ENCODE measurements around the gene LRFN4. TPM values are rescaled to one million over a fixed set of nuclear protein-coding genes. Genes with fewer than 3 reads are reported as not detected.
"Not testable (repeated sequence)": the region's sequence is repeated elsewhere in the genome, so short reads cannot be mapped to it uniquely, and the experiment has no call there.

Gene LRFN4
- total RNA-seq, 6 experiments from 2014 or later = 0.48 to 4.7 (median 1.1) TPM

GRCh38 chr11:66823700-66824099 lies 33.2 kb upstream of the LRFN4 start:
- intact Hi-C loops (cut with DNase I) = no loop called here
- no peak overlapping the region for H3K27ac ChIP-seq
- no peaks in the 10 kb centered on the region for H3K36me3 ChIP-seq
- no peak for DNase-seq
- H3K9me3 ChIP-seq = no peaks in the 10 kb centered on the region
- no peaks in the 10 kb centered on the region for H3K4me1 ChIP-seq
- H3K4me3 ChIP-seq = no peak overlapping the region
- WGBS (ENCODE audit: insufficient coverage, low coverage, low lambda C conversion rate, missing lambda C conversion rate) = 89% methylated on average over 3 of the region's 4 CpGs
- TF ChIP-seq, protein P1, sequence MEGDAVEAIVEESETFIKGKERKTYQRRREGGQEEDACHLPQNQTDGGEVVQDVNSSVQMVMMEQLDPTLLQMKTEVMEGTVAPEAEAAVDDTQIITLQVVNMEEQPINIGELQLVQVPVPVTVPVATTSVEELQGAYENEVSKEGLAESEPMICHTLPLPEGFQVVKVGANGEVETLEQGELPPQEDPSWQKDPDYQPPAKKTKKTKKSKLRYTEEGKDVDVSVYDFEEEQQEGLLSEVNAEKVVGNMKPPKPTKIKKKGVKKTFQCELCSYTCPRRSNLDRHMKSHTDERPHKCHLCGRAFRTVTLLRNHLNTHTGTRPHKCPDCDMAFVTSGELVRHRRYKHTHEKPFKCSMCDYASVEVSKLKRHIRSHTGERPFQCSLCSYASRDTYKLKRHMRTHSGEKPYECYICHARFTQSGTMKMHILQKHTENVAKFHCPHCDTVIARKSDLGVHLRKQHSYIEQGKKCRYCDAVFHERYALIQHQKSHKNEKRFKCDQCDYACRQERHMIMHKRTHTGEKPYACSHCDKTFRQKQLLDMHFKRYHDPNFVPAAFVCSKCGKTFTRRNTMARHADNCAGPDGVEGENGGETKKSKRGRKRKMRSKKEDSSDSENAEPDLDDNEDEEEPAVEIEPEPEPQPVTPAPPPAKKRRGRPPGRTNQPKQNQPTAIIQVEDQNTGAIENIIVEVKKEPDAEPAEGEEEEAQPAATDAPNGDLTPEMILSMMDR (IDR thresholded peaks at IDR 0.05) = no peak
- TF ChIP-seq POLR2A (IDR thresholded peaks at IDR 0.05) = no peak
- H3K27me3 ChIP-seq = no peaks in the 10 kb centered on the region
- no peak for ATAC-seq

DNA sequence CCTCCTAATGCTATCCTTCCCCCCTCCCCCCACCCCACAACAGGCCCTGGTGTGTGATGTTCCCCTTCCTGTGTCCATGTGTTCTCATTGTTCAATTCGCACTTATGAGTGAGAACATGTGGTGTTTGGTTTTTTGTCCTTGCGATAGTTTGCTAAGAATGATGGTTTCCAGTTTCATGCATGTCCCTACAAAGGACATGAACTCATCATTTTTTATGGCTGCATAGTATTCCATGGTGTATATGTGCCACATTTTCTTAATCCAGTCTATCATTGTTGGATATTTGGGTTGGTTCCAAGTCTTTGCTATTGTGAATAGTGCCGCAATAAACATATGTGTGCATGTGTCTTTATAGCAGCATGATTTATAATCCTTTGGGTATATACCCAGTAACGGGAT lies 32.3 kb upstream of the LRFN4 start:
- 93% methylated on average over 3 of the region's 4 CpGs for WGBS (ENCODE audit: insufficient coverage, low coverage, low lambda C conversion rate, missing lambda C conversion rate)
- H3K4me1 ChIP-seq; H3K9me3 ChIP-seq; H3K36me3 ChIP-seq; ATAC-seq; H3K27ac ChIP-seq; H3K27me3 ChIP-seq; intact Hi-C loops (cut with DNase I); DNase-seq; H3K4me3 ChIP-seq: not testable (repeated sequence)

GRCh38 chr11:66834539-66834845 lies 22.4 kb upstream of the LRFN4 start:
- ATAC-seq = peak in 1 of 4 donors; percentile 6
- no peaks in the 10 kb centered on the region for H3K36me3 ChIP-seq
- WGBS (ENCODE audit: insufficient coverage, low coverage, low lambda C conversion rate, missing lambda C conversion rate) = 54% methylated on average over 4 of the region's 4 CpGs
- intact Hi-C loops (cut with DNase I) = loop anchor here (2.0 to 5.0 kb wide), 2 partner anchors 140 to 142 kb away; no protein-coding TSS in a partner anchor
- TF ChIP-seq, protein P1 (IDR thresholded peaks at IDR 0.05) = no peak
- no peak for TF ChIP-seq POLR2A (IDR thresholded peaks at IDR 0.05)
- no peaks in the 10 kb centered on the region for H3K9me3 ChIP-seq
- no peak overlapping the region for H3K4me3 ChIP-seq
- no peaks in the 10 kb centered on the region for H3K4me1 ChIP-seq
- no peak for DNase-seq
- H3K27me3 ChIP-seq = no peaks in the 10 kb centered on the region
- no peak overlapping the region for H3K27ac ChIP-seq

- Histone ChIP-seq H3K4me3 (no peak overlapping the region), H3K9me3 (no peaks in the 10 kb centered on the region), H3K36me3 (no peaks in the 10 kb centered on the region), H3K4me1 (no peaks in the 10 kb centered on the region), H3K27ac (no peak overlapping the region), H3K27me3 (no peaks in the 10 kb centered on the region)
- 80% methylated on average over 5 of the region's 5 CpGs for whole genome bisulfite sequencing (ENCODE audit: insufficient coverage, low coverage, low lambda C conversion rate, missing lambda C conversion rate)
- TF ChIP-seq POLR2A (IDR thresholded peaks at IDR 0.05) = no peak
- TF ChIP-seq, protein P1 (IDR thresholded peaks at IDR 0.05) = no peak
- ATAC-seq (no peak), DNase-seq (no peak)
- intact Hi-C loops (cut with DNase I) = loop anchor here (2.0 to 5.0 kb wide), 2 partner anchors 140 to 143 kb away; no protein-coding TSS in a partner anchor
These were observed 21.9 kb upstream of the LRFN4 start for GRCh38 chr11:66834943-66835342.

DNA sequence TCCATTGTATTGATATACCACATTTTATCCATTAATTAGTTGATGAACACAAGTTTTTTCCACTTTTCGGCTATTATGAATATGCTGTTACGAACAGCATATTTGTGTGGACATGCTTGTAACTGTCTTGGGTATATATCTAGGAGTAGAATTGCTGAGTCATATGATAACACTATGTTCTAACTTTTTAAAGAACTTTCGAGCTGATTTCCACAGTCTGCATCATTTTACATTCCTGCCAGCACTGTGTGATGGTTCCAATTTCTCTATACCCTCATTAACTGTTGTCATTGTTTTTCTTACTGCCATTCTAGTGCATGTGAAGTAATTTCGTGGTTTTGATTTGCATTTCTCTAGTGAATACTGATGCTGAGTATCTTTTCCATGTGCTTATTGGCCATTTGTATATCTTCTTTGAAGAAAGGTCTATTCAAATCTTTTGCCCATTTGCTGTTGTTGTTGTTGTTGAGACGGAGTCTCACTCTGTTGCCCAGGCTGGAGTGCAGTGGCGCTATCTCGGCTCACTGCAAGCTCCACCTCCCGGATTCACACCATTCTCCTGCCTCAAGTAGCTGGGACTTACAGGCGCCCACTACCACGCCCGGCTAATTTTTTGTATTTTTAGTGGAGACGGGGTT lies 21.0 kb upstream of the LRFN4 start:
- intact Hi-C loops (cut with DNase I) = loop anchor here in 1 of 2 donors (2.0 kb wide), 1 partner anchor 141 kb away; no protein-coding TSS in a partner anchor
- Histone ChIP-seq H3K4me3 (no peak overlapping the region), H3K4me1 (no peaks in the 10 kb centered on the region), H3K9me3 (no peaks in the 10 kb centered on the region), H3K27me3 (no peaks in the 10 kb centered on the region), H3K27ac (no peak overlapping the region), H3K36me3 (no peaks in the 10 kb centered on the region)
- TF ChIP-seq POLR2A (IDR thresholded peaks at IDR 0.05) = no peak
- TF ChIP-seq, protein P1 (IDR thresholded peaks at IDR 0.05) = no peak
- DNase-seq = no peak
- WGBS (ENCODE audit: insufficient coverage, low coverage, low lambda C conversion rate, missing lambda C conversion rate) = 79% methylated on average over 11 of the region's 12 CpGs
- ATAC-seq = no peak
